ENCODE measurements around the gene ANKRD9. TPM values are rescaled to one million over a fixed set of nuclear protein-coding genes. Genes with fewer than 3 reads are reported as not detected.

ANKRD9 gene
- total RNA-seq, 1 experiment from 2014 or later, result 29.8 TPM

DNA sequence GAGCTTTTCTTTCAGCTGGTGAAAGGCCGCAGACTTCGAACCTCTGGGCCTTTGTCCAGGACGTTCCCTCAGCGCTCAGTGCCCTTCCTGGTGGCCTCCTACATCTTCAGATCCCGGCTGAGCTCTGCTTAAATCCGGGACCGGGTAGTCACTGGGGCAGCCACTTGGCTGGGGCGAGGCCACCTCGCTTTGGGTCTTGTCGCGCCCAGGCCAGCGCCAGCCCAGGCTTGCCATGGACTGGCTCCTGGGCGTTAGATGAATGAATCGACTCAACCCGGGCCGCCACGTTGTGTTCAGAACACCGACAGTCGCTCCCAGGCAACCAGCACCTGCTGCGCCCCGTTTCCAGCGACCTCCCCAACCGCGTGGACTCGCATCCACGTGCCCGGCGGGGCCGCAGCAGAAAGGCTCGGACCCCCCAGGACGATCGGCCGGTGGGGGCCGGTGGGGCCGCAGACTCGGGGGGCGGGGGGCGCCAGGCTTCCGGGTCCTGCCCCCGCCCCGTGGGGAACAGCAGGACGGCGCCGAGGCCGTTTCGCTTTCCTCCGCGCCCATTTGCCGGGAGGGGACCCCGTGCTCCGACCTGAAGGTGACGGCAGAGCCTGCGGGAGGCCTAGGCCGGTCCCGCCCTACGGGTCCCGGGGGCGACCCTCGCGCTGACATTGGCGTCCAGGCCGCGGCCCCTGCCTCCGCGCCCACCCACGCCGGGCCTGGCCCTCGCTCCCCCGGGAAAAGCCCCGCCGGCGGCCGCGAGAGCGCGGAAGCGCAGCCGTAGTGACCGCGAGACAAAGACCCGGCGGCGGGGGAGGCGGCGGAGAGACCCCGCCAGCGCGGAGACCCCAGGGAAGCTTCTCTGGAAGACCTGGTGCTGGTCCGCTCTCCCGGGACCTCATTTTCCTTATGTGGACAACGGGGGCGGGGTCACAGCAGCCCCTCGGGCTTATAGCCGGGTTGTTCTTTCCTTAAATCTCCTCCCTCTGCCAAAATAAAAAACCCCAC lies 45.5 kb upstream of the ANKRD9 start:
- H3K4me1 ChIP-seq (ENCODE audit: insufficient read depth, low read length), result no peaks in the 10 kb centered on the region
- H3T11ph ChIP-seq (ENCODE audit: low read length), result no peak overlapping the region
- Mint-ChIP-seq H3K4me3 (peak overlapping the region; percentile 57 to 74), H3K4me1 (0 out of 4 replicates have a peak, but pooled peaks cover 2% of the 10 kb centered on the region in 2 experiments), H3K27ac (peak overlapping the region in 2 of 3 experiments; percentile 65 to 68; a peak in 3 of 7 replicates), H3K27me3 (ENCODE audit: low read depth) (no peaks in the 10 kb centered on the region; the same call in 1 of the 2 replicates), H3K36me3 (ENCODE audit: insufficient read depth in 1 of 3, low read depth in 3 of 3) (no peaks in the 10 kb centered on the region), H3K9me3 (no peaks in the 10 kb centered on the region)
- no peak overlapping the region for H4K5ac ChIP-seq (ENCODE audit: insufficient read length, low read depth, low read length)
- H2BK5ac ChIP-seq (ENCODE audit: insufficient read length, low read length), result no peak overlapping the region
- no peak overlapping the region; the same call in 1 of the 2 replicates for H3K4ac ChIP-seq (ENCODE audit: low read depth, low read length)
- no peak overlapping the region for H3K23ac ChIP-seq (ENCODE audit: insufficient read length, low read depth, low read length)
- no peak overlapping the region for H4K91ac ChIP-seq (ENCODE audit: insufficient read length, low read depth, low read length)
- H2BK20ac ChIP-seq (ENCODE audit: low read depth, low read length, poor library complexity, severe bottlenecking), result no peak overlapping the region
- H3K9me3 ChIP-seq (ENCODE audit: control insufficient read depth, low read depth, low read length), result no peaks in the 10 kb centered on the region
- peak overlapping the region; percentile 37 for H3K9ac ChIP-seq (ENCODE audit: extremely low read depth, insufficient read length, low read length)
- H2AK5ac ChIP-seq (ENCODE audit: insufficient read length, low read length), result no peak overlapping the region
- no peaks in the 10 kb centered on the region for H4K20me1 ChIP-seq (ENCODE audit: control insufficient read depth, insufficient read depth, insufficient read length)
- H4K8ac ChIP-seq (replicated peaks; ENCODE audit: insufficient read length, low read depth, low read length), result no peak overlapping the region
- no CpG with 5 or more reads among the region's 94 CpGs for WGBS (ENCODE audit: extremely low coverage, insufficient read length, low lambda C conversion rate)
- H2AFZ ChIP-seq (ENCODE audit: low read length), result no peak overlapping the region
- no peak overlapping the region for H3K27ac ChIP-seq (ENCODE audit: insufficient read length, low read depth, low read length)
- H3K4me2 ChIP-seq (ENCODE audit: insufficient read depth, insufficient read length, low read length), result peak overlapping the region; percentile 11
- no peak overlapping the region for H3K56ac ChIP-seq (ENCODE audit: insufficient read length, low read depth, low read length)
- H3K79me1 ChIP-seq (ENCODE audit: insufficient read depth, low read depth, low read length, poor library complexity, severe bottlenecking), result no peaks in the 10 kb centered on the region
- no peak overlapping the region; the same call in 1 of the 2 replicates for H2BK15ac ChIP-seq (ENCODE audit: low read depth, low read length)
- TF ChIP-seq, protein P1, sequence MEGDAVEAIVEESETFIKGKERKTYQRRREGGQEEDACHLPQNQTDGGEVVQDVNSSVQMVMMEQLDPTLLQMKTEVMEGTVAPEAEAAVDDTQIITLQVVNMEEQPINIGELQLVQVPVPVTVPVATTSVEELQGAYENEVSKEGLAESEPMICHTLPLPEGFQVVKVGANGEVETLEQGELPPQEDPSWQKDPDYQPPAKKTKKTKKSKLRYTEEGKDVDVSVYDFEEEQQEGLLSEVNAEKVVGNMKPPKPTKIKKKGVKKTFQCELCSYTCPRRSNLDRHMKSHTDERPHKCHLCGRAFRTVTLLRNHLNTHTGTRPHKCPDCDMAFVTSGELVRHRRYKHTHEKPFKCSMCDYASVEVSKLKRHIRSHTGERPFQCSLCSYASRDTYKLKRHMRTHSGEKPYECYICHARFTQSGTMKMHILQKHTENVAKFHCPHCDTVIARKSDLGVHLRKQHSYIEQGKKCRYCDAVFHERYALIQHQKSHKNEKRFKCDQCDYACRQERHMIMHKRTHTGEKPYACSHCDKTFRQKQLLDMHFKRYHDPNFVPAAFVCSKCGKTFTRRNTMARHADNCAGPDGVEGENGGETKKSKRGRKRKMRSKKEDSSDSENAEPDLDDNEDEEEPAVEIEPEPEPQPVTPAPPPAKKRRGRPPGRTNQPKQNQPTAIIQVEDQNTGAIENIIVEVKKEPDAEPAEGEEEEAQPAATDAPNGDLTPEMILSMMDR (conservative IDR thresholded peaks at IDR 0.05), result no peak
- no peak overlapping the region for H2BK12ac ChIP-seq (ENCODE audit: insufficient read length, low read depth, low read length)
- peaks cover 7% of the 10 kb centered on the region for H3K23me2 ChIP-seq (ENCODE audit: insufficient read length, low read depth, low read length, poor library complexity, severe bottlenecking)
- DNase-seq, result peak; percentile 90
- no peak overlapping the region for H2BK120ac ChIP-seq (ENCODE audit: low read depth, low read length, poor library complexity, severe bottlenecking)
- H3K79me2 ChIP-seq (ENCODE audit: insufficient read depth, low read length), result no peaks in the 10 kb centered on the region
- peak overlapping the region; percentile 78 for H3K18ac ChIP-seq (ENCODE audit: insufficient read length, low read depth, low read length)
- peak overlapping the region; percentile 74 for H3K14ac ChIP-seq (ENCODE audit: insufficient read depth, low read length)
- no peaks in the 10 kb centered on the region for H3K27me3 ChIP-seq (ENCODE audit: insufficient read depth, low read length)

All from H9 (cell line).